Activated T-cell treated with anti-CD3 and anti-CD28 coated beads, Interleukin-2, amount 50 U/mL, for 24 hours (primary cell): ENCODE data around the gene SMG6.

Experiments used
- DNase-seq: peaks from one replicate; pipeline ENCODE4 v3.0.0-alpha.2; 2020
- H3K27ac Mint-ChIP-seq: 2 replicates; pipeline ENCODE4 v1.8.0; 2020; ENCODE audit warnings: mild to moderate bottlenecking, mixed read lengths
- H3K27me3 Mint-ChIP-seq: 2 replicates; pipeline ENCODE4 v1.8.0; 2020; ENCODE audit warnings: mixed read lengths
- H3K36me3 Mint-ChIP-seq: 2 replicates; pipeline ENCODE4 v1.8.0; 2020; ENCODE audit warnings: low read depth, mixed read lengths
- H3K4me1 Mint-ChIP-seq: 2 replicates; pipeline ENCODE4 v1.8.0; 2020; ENCODE audit warnings: low read depth, mixed read lengths
- H3K4me3 Mint-ChIP-seq: 2 replicates; pipeline ENCODE4 v1.8.0; 2020; ENCODE audit warnings: mild to moderate bottlenecking, moderate library complexity, mixed read lengths
- H3K9me3 Mint-ChIP-seq: 2 replicates; pipeline ENCODE4 v1.8.0; 2020; ENCODE audit warnings: mixed read lengths

Gene SMG6

GRCh38 chr17:2061441-2061958 is 242.1 kb downstream of the SMG6 start:
- no peak for DNase-seq
- Mint-ChIP-seq H3K4me1 (peaks cover 31% of the 10 kb centered on the region), H3K36me3 (peaks cover 81% of the 10 kb centered on the region), H3K9me3 (no peaks in the 10 kb centered on the region), H3K27ac (no peak overlapping the region), H3K4me3 (no peak overlapping the region), H3K27me3 (peaks cover 3% of the 10 kb centered on the region)

- Mint-ChIP-seq H3K9me3 (no peaks in the 10 kb centered on the region), H3K4me3 (no peak overlapping the region), H3K36me3 (peaks cover 75% of the 10 kb centered on the region), H3K27ac (peak overlapping the region; percentile 47), H3K27me3 (peaks cover 3% of the 10 kb centered on the region), H3K4me1 (peaks cover 32% of the 10 kb centered on the region)
- DNase-seq = no peak
Measured at GRCh38 chr17:2060681-2061440, 242.7 kb downstream of the SMG6 start.

GRCh38 chr17:2060385-2060658 is 243.3 kb downstream of the SMG6 start:
- Mint-ChIP-seq H3K36me3 (peaks cover 69% of the 10 kb centered on the region), H3K27me3 (peaks cover 3% of the 10 kb centered on the region), H3K27ac (peak overlapping the region; percentile 47), H3K4me3 (no peak overlapping the region), H3K9me3 (no peaks in the 10 kb centered on the region), H3K4me1 (peaks cover 31% of the 10 kb centered on the region)
- DNase-seq = no peak

GRCh38 chr17:2059547-2060384 is 243.8 kb downstream of the SMG6 start:
- H3K4me3 Mint-ChIP-seq = peak overlapping the region; percentile 10
- H3K36me3 Mint-ChIP-seq = peaks cover 64% of the 10 kb centered on the region
- peaks cover 29% of the 10 kb centered on the region for H3K4me1 Mint-ChIP-seq
- peaks cover 3% of the 10 kb centered on the region for H3K27me3 Mint-ChIP-seq
- H3K9me3 Mint-ChIP-seq = no peaks in the 10 kb centered on the region
- H3K27ac Mint-ChIP-seq = peak overlapping the region; percentile 47
- DNase-seq = no peak

- peak; percentile 81 for DNase-seq
Measured at GRCh38 chr17:2058586-2059546, 244.7 kb downstream of the SMG6 start.

GRCh38 chr17:2057760-2058585 is 245.6 kb downstream of the SMG6 start:
- H3K27ac Mint-ChIP-seq = peak overlapping the region; percentile 50
- peak; percentile 65 for DNase-seq
- peaks cover 37% of the 10 kb centered on the region for H3K4me1 Mint-ChIP-seq
- peaks cover 46% of the 10 kb centered on the region for H3K36me3 Mint-ChIP-seq
- H3K9me3 Mint-ChIP-seq = no peaks in the 10 kb centered on the region
- peak overlapping the region; percentile 62 for H3K4me3 Mint-ChIP-seq
- peaks cover 8% of the 10 kb centered on the region for H3K27me3 Mint-ChIP-seq

More at GRCh38 chr17:2058586-2059546, 244.7 kb downstream of the SMG6 start:
- H3K9me3 Mint-ChIP-seq = no peaks in the 10 kb centered on the region
- peak overlapping the region; percentile 49 for H3K4me3 Mint-ChIP-seq
- peak overlapping the region; percentile 50 for H3K27ac Mint-ChIP-seq
- H3K4me1 Mint-ChIP-seq = peaks cover 36% of the 10 kb centered on the region
- H3K36me3 Mint-ChIP-seq = peaks cover 55% of the 10 kb centered on the region
- H3K27me3 Mint-ChIP-seq = peaks cover 3% of the 10 kb centered on the region

GRCh38 chr17:2057175-2057759 is 246.3 kb downstream of the SMG6 start:
- Mint-ChIP-seq H3K4me3 (no peak overlapping the region), H3K36me3 (peaks cover 39% of the 10 kb centered on the region), H3K4me1 (peaks cover 34% of the 10 kb centered on the region), H3K27ac (no peak overlapping the region), H3K27me3 (peaks cover 9% of the 10 kb centered on the region), H3K9me3 (no peaks in the 10 kb centered on the region)
- peak; percentile 58 for DNase-seq

GRCh38 chr17:2056206-2057174 is 247.1 kb downstream of the SMG6 start:
- H3K36me3 Mint-ChIP-seq = peaks cover 31% of the 10 kb centered on the region
- DNase-seq = peak; percentile 77
- H3K9me3 Mint-ChIP-seq = no peaks in the 10 kb centered on the region
- peaks cover 39% of the 10 kb centered on the region for H3K4me1 Mint-ChIP-seq
- peak overlapping the region; percentile 80 for H3K27ac Mint-ChIP-seq
- peak overlapping the region; percentile 79 for H3K4me3 Mint-ChIP-seq
- peaks cover 16% of the 10 kb centered on the region for H3K27me3 Mint-ChIP-seq

GRCh38 chr17:2055292-2056205 is 248.0 kb downstream of the SMG6 start:
- DNase-seq = peak; percentile 67
- Mint-ChIP-seq H3K4me3 (peak overlapping the region; percentile 79), H3K9me3 (no peaks in the 10 kb centered on the region), H3K36me3 (peaks cover 21% of the 10 kb centered on the region), H3K4me1 (peaks cover 39% of the 10 kb centered on the region), H3K27ac (no peak overlapping the region), H3K27me3 (peaks cover 17% of the 10 kb centered on the region)

- Mint-ChIP-seq H3K4me1 (peaks cover 33% of the 10 kb centered on the region), H3K9me3 (no peaks in the 10 kb centered on the region), H3K27me3 (peaks cover 17% of the 10 kb centered on the region), H3K36me3 (peaks cover 13% of the 10 kb centered on the region), H3K4me3 (peak within 1 kb of the TSS; percentile 73), H3K27ac (peak within 1 kb of the TSS; percentile 63)
- DNase-seq = peak; percentile 89
Measured at GRCh38 chr17:2054512-2055291, 248.9 kb downstream of the SMG6 start, which contains the start of gene HIC1. HIC1 (plus strand) TSS chr17:2055103; CDS start chr17:2056691, 1,588 bp downstream.

- peaks cover 14% of the 10 kb centered on the region for H3K27me3 Mint-ChIP-seq
- peaks cover 32% of the 10 kb centered on the region for H3K4me1 Mint-ChIP-seq
- peak overlapping the region; percentile 73 for H3K4me3 Mint-ChIP-seq
- no peak for DNase-seq
- H3K27ac Mint-ChIP-seq = peak overlapping the region; percentile 63
- peaks cover 8% of the 10 kb centered on the region for H3K36me3 Mint-ChIP-seq
- no peaks in the 10 kb centered on the region for H3K9me3 Mint-ChIP-seq
Measured at GRCh38 chr17:2054262-2054511, 249.4 kb downstream of the SMG6 start.
